Aorta (tissue), 5 donors: ENCODE data around the gene KIAA1671. TPM values are rescaled to one million over a fixed set of nuclear protein-coding genes. Genes with fewer than 3 reads are reported as not detected.

Experiments
- ATAC-seq: fragments of 200-7000 bp; cut with Tn5 transposase; one replicate; pipeline ENCODE4 v1.9.1; 2022; ENCODE audit warnings: moderate library complexity; ENCODE audit not compliant: low FRiP score
- DNase-seq, 2 donors: peaks; one replicate each; pipeline ENCODE4 v3.0.0-alpha.2; 2020
- H3K27ac ChIP-seq, 2 donors: one replicate each; pipeline ENCODE4 v1.5.1; 2013; ENCODE audit warnings: low read length in 2 of 2, mild to moderate bottlenecking in 2 of 2, moderate library complexity in 2 of 2, control low read depth in 1 of 2, inconsistent platforms in 1 of 2, low read depth in 1 of 2
- H3K27me3 ChIP-seq, 2 donors: one replicate each; pipeline ENCODE4 v1.6.1; 2013; ENCODE audit warnings: control low read depth in 1 of 2, low read length in 1 of 2, mild to moderate bottlenecking in 1 of 2, moderate library complexity in 1 of 2; ENCODE audit not compliant: insufficient read depth in 2 of 2, control insufficient read depth in 1 of 2
- H3K36me3 ChIP-seq, 2 donors: one replicate each; pipeline ENCODE4 v1.6.1; 2013; ENCODE audit warnings: control low read depth in 1 of 2, low read length in 1 of 2, mild to moderate bottlenecking in 1 of 2; ENCODE audit not compliant: insufficient read depth in 2 of 2, control insufficient read depth in 1 of 2
- H3K4me1 ChIP-seq, 2 donors: one replicate each; pipeline ENCODE4 v1.6.1; 2013; ENCODE audit warnings: low read length in 2 of 2, control low read depth in 1 of 2, mild to moderate bottlenecking in 1 of 2, moderate library complexity in 1 of 2; ENCODE audit not compliant: insufficient read depth in 2 of 2, control insufficient read depth in 1 of 2
- H3K4me3 ChIP-seq, 2 donors: one replicate each; pipeline ENCODE4 v1.5.1; 2013; ENCODE audit warnings: low read length in 2 of 2, control low read depth in 1 of 2, mild to moderate bottlenecking in 1 of 2
- H3K9me3 ChIP-seq: one replicate; pipeline ENCODE4 v1.6.1; 2013; ENCODE audit warnings: mild to moderate bottlenecking, low read length; ENCODE audit not compliant: control insufficient read depth
- WGBS, 2 donors: extraction: QIAGEN DNeasy Blood & Tissue Kit; methylation state at CpG; one replicate each; pipeline ENCODE4 v1.1.7; 2013; 5-methylcytosine and 5-hydroxymethylcytosine counted together
- intact Hi-C, 2 donors: fragments of 100-400 bp; cut with DNase I; formaldehyde crosslinking; loops; one replicate each; pipeline versions ENCODE4 v1.14.2 to v1.15.0; 2022
- polyA plus RNA-seq, 2 donors: library from polyadenylated mRNA; stranded (reverse); fragments of 200-250 nt; gene quantifications; one replicate each; pipeline ENCODE4 v1.2.3, GENCODE V29; 2013
- total RNA-seq, 2 donors: library from RNA; stranded (reverse); fragmentation: NEBNext Ultra II Directional; extraction: Animal tissue kit (Norgen Biotek cat#: 25700); gene quantifications; one replicate each; pipeline ENCODE4 v1.2.1, GENCODE V29; 2021
- donor health status: healthy with polysubstance abuse.
- donor health status: Bipolar disorder and iron deficiency.
- donor health status: DM: no; HTN: no; CAD: no.
- donor health status: DM: no; HTN: no; CAD: no.
- donor health status: DM: yes; HTN: yes; CAD: no.

The KIAA1671 gene
- total and polyA plus RNA-seq, 4 donors, result 11.5 to 93.3 (median 36.2) TPM

DNA sequence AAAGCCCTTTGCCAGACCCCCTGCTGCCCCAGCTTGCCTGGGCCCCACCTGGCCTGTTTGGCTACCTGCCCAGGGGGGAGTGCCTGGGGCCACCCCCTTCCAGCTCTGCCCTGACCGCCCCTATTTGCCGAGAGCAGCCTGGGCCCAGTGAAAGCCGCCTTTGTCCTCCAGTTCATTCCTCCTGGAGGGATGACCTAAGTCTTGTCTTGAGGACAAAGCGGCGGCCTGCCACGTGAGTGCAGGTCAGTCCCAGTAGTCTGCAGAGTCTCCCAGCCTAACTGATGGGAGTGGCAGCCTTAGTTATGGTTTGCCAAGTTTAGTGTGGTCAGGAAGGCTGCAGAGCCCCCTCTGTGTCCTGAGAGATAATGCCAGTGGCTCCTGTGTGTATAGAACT, 131.3 kb downstream of the KIAA1671 start:
- no peak for ATAC-seq
- Histone ChIP-seq H3K36me3 (peaks cover 0 to 2% of the 10 kb centered on the region in 2 donors), H3K27ac (peak overlapping the region; percentile 11 to 14), H3K4me1 (peaks cover 0 to 6% of the 10 kb centered on the region in 2 donors), H3K27me3 (no peaks in the 10 kb centered on the region), H3K4me3 (no peak overlapping the region), H3K9me3 (no peaks in the 10 kb centered on the region)
- intact Hi-C loops, result loop anchor here in 1 of 2 donors (5.0 kb wide), 1 partner anchor 83 kb away; no protein-coding TSS in a partner anchor
- DNase-seq, result no peak
- WGBS, 2 donors, result 51 to 56% methylated on average over 6 of the region's 6 CpGs

DNA sequence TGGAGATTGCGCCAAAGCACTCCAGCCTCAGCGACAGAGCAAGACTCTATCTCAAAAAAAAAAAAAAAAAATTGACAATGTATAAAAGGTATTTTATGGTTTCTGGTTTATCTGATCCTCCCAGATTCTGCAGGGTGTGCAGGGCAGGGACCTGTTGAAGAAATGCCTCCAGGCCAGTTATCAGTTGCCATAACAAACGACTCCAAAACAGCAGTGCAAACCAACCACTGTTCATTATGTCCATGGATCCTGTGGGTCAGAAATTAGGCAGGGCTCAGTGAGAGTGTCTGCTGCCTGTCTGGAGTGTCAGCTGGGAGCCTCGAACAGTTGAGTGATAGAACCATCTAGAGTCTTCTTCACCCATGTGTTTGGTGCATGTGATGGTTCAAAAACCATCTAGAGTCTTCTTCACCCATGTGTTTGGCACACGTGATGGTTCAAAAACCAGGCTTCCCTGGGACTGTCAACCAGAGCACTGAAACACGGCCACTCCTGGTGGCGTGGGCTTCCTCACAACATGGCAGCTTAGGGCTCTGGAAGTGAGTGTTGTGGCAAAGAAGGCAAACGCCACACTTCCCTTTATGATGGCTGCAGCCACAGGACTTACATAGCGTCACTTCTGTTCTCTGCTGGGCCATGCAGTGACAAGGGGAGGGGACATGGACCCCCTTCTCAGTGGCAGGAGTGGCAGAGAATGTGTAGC, 132.0 kb downstream of the KIAA1671 start:
- H3K9me3 ChIP-seq, result no peaks in the 10 kb centered on the region
- WGBS, 2 donors, result 88 to 91% methylated on average over 9 of the region's 9 CpGs
- DNase-seq (no peak), ATAC-seq (no peak)
- peaks cover 0 to 4% of the 10 kb centered on the region in 2 donors for H3K4me1 ChIP-seq
- H3K36me3 ChIP-seq, result peaks cover 0 to 2% of the 10 kb centered on the region in 2 donors
- peak overlapping the region; percentile 77 to 80 for H3K27ac ChIP-seq
- no peak overlapping the region for H3K4me3 ChIP-seq
- no peaks in the 10 kb centered on the region for H3K27me3 ChIP-seq
- intact Hi-C loops, result loop anchor here in 1 of 2 donors (5.0 kb wide), 1 partner anchor 83 kb away; no protein-coding TSS in a partner anchor

DNA sequence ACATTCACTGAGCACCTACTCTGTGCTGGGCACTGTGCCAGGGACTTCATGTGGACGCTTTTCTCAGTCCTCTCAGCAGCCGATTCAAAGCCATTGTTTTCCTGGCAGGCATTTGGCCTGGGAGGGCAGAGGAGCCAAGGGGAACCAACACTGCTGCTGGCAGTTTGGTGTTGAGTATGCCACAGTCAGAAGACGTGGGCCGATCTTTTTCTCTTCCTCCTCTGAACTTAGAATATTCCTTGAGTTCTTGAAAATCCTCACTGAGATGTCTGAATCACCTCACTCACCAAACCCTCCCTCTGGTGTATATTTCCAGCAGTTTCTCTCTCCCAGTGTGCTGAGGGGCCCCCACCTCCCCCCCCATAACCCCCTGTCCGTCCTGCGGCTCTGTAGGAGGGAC, 132.6 kb downstream of the KIAA1671 start:
- no peaks in the 10 kb centered on the region for H3K27me3 ChIP-seq
- peaks cover 0 to 4% of the 10 kb centered on the region in 2 donors for H3K4me1 ChIP-seq
- H3K36me3 ChIP-seq, result peaks cover 0 to 2% of the 10 kb centered on the region in 2 donors
- no peak for DNase-seq
- no peak overlapping the region for H3K4me3 ChIP-seq
- intact Hi-C loops, result no loop called here
- WGBS, 2 donors, result 7% methylated on average over 6 of the region's 6 CpGs
- H3K9me3 ChIP-seq, result no peaks in the 10 kb centered on the region
- peak overlapping the region; percentile 77 to 80 for H3K27ac ChIP-seq
- ATAC-seq, result no peak

DNA sequence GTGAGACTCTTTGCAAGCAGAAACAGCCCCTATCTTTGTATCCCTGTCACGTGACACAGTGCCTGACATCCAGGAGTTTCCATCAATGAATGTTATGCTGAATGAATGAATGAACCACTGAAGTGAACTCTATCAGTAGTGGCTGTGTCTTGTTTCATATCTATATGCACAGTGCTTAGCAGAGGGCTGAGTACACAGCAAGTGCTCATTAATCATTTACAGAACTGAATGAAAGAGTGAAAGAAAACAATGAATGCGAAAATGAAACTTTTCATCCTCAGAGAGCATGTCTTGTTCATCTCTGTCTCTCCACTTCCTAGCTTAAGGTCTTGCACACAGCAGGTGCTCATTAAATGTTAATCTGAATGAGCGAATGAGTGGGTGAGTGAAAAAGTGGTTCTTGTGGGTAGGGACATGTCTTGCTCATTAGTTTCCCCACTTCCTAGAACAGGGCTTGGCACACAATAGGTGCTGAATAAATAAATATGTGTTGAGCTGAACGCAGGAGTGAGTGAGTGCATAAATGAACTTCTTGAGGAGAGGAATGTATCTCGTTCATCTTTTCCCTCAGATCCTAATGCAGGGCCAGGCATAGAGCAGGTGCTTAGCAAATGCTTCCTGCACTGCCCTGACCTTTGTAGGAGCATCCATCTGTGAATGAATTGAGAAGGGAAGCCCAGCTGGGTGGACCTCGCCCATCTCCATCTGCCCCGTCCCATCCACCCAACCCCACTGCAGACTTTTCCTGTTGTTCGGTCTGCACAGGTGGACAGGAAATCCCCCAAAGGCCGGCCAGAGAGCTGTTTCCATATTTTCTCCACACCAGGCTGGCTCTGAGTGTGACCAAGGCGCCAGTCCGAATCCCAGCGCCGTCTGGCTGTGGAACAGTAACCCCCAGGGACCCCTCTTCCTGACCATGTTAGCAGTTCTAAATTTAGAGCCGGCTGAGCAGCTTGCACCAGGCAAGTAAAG, 133.7 kb downstream of the KIAA1671 start:
- Histone ChIP-seq H3K27me3 (no peaks in the 10 kb centered on the region), H3K9me3 (no peaks in the 10 kb centered on the region), H3K4me1 (no peaks in the 10 kb centered on the region), H3K4me3 (no peak overlapping the region), H3K36me3 (peaks cover 0 to 2% of the 10 kb centered on the region in 2 donors), H3K27ac (peak overlapping the region; percentile 68 to 93)
- DNase-seq (peak; percentile 81 to 89), ATAC-seq (peak; percentile 88)
- WGBS, 2 donors, result 2 to 4% methylated on average over 14 of the region's 14 CpGs
- intact Hi-C loops, result no loop called here

DNA sequence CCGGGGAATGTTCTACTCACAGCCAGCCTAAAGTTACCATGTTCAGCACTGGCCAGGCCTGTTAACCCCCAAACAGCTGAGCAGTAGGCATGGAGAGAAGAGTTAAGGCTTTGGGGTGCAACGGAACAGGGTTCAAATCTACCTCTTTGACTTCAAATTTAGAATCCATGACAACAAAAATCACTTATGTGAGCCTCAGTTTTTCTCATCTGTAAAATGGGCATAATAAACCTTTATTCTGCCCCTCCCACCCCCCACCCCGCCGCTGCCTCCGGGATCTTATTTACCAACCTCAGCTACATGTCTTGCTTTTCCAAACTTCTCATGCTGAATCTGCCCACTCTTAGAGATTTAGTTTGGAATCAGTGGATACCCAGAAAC, 134.4 kb downstream of the KIAA1671 start:
- intact Hi-C loops, result no loop called here
- DNase-seq (no peak), ATAC-seq (no peak)
- Histone ChIP-seq H3K36me3 (peaks cover 0 to 2% of the 10 kb centered on the region in 2 donors), H3K27ac (peak overlapping the region; percentile 43 to 61), H3K27me3 (no peaks in the 10 kb centered on the region), H3K4me3 (no peak overlapping the region), H3K4me1 (no peaks in the 10 kb centered on the region), H3K9me3 (no peaks in the 10 kb centered on the region)
- WGBS, 2 donors, result 36 to 37% methylated on average over 5 of the region's 5 CpGs

DNA sequence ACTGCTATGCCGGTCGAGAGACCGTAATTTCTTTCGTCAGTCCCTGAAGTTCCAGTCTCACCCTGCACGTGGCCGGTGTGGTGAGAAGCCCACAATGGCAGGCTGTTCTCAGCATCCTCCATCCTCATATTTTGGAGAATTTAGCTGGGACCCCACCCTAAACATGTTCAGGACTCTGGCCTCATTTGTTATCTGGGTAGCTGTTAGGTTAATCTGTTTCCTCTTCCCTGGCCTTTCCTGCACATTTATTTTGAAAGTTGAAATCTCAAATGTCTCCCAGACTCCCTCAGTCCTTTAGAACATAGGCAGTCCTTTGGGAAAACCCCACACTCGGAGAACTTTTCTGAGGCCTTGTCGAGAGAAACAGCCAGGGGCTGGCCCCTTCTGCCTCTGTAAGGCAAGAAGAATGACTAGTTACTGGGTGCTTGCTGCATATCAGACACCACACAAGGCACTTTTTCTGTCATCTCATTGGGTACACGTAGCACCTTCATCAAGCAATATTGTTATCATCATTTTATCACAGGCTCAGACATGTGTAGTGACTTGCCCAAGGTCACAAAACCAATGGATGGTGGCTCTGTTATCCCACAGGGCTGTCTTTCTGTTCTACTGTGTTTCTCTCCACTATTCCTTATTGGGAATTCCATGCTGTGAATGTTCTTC, 137.8 kb downstream of the KIAA1671 start:
- peak overlapping the region; percentile 48 to 49 for H3K27ac ChIP-seq
- H3K4me1 ChIP-seq, result peaks cover 0 to 2% of the 10 kb centered on the region in 2 donors
- 8 to 12% methylated on average over 9 of the region's 9 CpGs for WGBS, 2 donors
- H3K27me3 ChIP-seq, result no peaks in the 10 kb centered on the region
- DNase-seq (no peak), ATAC-seq (no peak)
- no peaks in the 10 kb centered on the region for H3K9me3 ChIP-seq
- no peak overlapping the region for H3K4me3 ChIP-seq
- intact Hi-C loops, result no loop called here
- peaks cover 0 to 2% of the 10 kb centered on the region in 2 donors for H3K36me3 ChIP-seq

DNA sequence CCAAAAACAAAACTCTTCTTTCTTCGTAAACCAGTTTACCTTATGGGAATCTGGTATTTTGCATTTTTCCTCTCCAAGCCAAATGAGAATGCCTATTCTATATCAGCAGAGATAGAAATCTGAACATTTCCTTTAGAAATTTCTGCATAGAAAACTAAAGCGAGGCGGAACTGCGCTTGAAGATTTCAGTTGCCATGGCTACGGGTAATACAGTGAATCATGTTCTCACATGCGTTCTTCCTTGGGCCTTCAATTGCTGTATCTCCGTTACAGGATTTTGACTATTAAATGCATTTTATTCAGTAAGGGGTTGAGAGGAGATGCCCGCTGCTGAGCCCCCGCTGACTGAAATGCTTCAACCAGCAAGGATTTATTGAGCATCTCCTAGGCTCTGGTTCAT, 138.9 kb downstream of the KIAA1671 start:
- Histone ChIP-seq H3K9me3 (no peaks in the 10 kb centered on the region), H3K27ac (peak overlapping the region in 1 of 2 donors; percentile 2), H3K36me3 (peaks cover 0 to 2% of the 10 kb centered on the region in 2 donors), H3K27me3 (no peaks in the 10 kb centered on the region), H3K4me3 (no peak overlapping the region), H3K4me1 (peaks cover 0 to 2% of the 10 kb centered on the region in 2 donors)
- ATAC-seq, result no peak
- DNase-seq, result no peak
- intact Hi-C loops, result no loop called here
- 72 to 77% methylated on average over 9 of the region's 9 CpGs for WGBS, 2 donors

DNA sequence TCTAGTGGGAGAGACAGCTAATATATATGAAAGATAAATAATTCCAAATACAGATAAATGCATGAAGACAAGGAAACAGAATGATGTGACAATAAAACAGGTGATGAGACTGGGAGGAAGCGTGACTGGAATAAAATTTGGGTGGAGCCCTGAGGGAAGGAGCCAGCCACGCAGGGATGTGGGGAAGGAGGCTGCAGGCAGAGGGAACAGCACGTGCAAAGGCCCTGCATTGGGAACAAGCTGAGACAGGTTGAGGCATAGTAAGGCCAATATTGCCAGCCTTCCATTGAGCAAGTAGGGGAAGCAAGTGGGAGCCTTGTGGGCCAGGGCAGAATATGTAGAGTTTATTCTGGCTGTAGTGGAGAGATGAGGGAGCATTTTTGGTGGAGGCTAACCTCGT, 139.6 kb downstream of the KIAA1671 start:
- Histone ChIP-seq H3K36me3 (peaks cover 0 to 2% of the 10 kb centered on the region in 2 donors), H3K4me1 (peaks cover 0 to 2% of the 10 kb centered on the region in 2 donors), H3K27me3 (no peaks in the 10 kb centered on the region), H3K9me3 (no peaks in the 10 kb centered on the region), H3K4me3 (no peak overlapping the region), H3K27ac (peak overlapping the region in 1 of 2 donors; percentile 28)
- no peak for ATAC-seq
- WGBS, 2 donors, result 65 to 72% methylated on average over 4 of the region's 4 CpGs
- intact Hi-C loops, result no loop called here
- no peak for DNase-seq
